NCI-H2107 (cell line): ENCODE data around the gene C1QTNF5.

Experiments
- DNase-seq: peaks from one replicate; lab custom pipeline; 2025; lab: John Stamatoyannopoulos, UW

Gene C1QTNF5

GRCh38 chr11:119317592-119318239 lies 23.0 kb downstream of the C1QTNF5 start:
- no peak for DNase-seq

GRCh38 chr11:119316729-119317591 lies 23.7 kb downstream of the C1QTNF5 start, which contains the start of gene MCAM:
Gene MCAM (minus strand): TSS chr11:119317130. CDS start chr11:119317101, 29 bp downstream.
- no peak for DNase-seq

GRCh38 chr11:119316016-119316728 lies 24.5 kb downstream of the C1QTNF5 start:
- no peak for DNase-seq

GRCh38 chr11:119315131-119316015 lies 25.3 kb downstream of the C1QTNF5 start:
- no peak for DNase-seq

- no peak for DNase-seq
Observed at GRCh38 chr11:119314726-119315125, 26.0 kb downstream of the C1QTNF5 start.

- DNase-seq, result no peak
Observed at GRCh38 chr11:119310682-119311052, 30.0 kb downstream of the C1QTNF5 start.

- DNase-seq, result no peak
Observed at GRCh38 chr11:119309953-119310681, 30.6 kb downstream of the C1QTNF5 start.

GRCh38 chr11:119309411-119309810 lies 31.3 kb downstream of the C1QTNF5 start:
- DNase-seq, result no peak

- DNase-seq, result no peak
Observed at GRCh38 chr11:119307974-119308373, 32.7 kb downstream of the C1QTNF5 start.

- no peak for DNase-seq
Observed at GRCh38 chr11:119307219-119307618, 33.5 kb downstream of the C1QTNF5 start.

GRCh38 chr11:119306373-119306890 lies 34.3 kb downstream of the C1QTNF5 start:
- DNase-seq, result no peak

GRCh38 chr11:119305556-119306372 lies 34.9 kb downstream of the C1QTNF5 start:
- no peak for DNase-seq

GRCh38 chr11:119303227-119303718 lies 37.4 kb downstream of the C1QTNF5 start:
- DNase-seq, result no peak

- no peak for DNase-seq
Observed at GRCh38 chr11:119300198-119300964, 40.3 kb downstream of the C1QTNF5 start.

GRCh38 chr11:119299416-119299815 lies 41.3 kb downstream of the C1QTNF5 start:
- no peak for DNase-seq

GRCh38 chr11:119298726-119299125 lies 42.0 kb downstream of the C1QTNF5 start:
- DNase-seq, result no peak

GRCh38 chr11:119297938-119298337 lies 42.7 kb downstream of the C1QTNF5 start:
- no peak for DNase-seq

GRCh38 chr11:119295178-119295577 lies 45.5 kb downstream of the C1QTNF5 start:
- no peak for DNase-seq

- DNase-seq, result no peak
Observed at GRCh38 chr11:119293461-119293860, 47.2 kb downstream of the C1QTNF5 start.
